HuH-7 (cell line): ENCODE data around the gene TBCCD1.

Experiments
- DNase-seq: peaks from one replicate; pipeline ENCODE4 v3.0.0; 2011; ENCODE audit warnings: low spot score

TBCCD1 gene

GRCh38 chr3:186567072-186567921 is at the start of gene TBCCD1:
TSS of gene TBCCD1 (minus strand) at chr3:186567339. CDS start at chr3:186564329, 3,010 bp downstream.
- peak; percentile 88 for DNase-seq

- DNase-seq, result no peak
Measured at GRCh38 chr3:186616299-186616617, 49.1 kb upstream of the TBCCD1 start.

GRCh38 chr3:186614597-186615483 is 47.7 kb upstream of the TBCCD1 start:
- DNase-seq, result peak; percentile 74

GRCh38 chr3:186614266-186614596 is 47.1 kb upstream of the TBCCD1 start:
- no peak for DNase-seq

- no peak for DNase-seq
Measured at GRCh38 chr3:186613637-186614265, 46.6 kb upstream of the TBCCD1 start.

- no peak for DNase-seq
Measured at GRCh38 chr3:186612721-186613636, 45.8 kb upstream of the TBCCD1 start, which contains the start of gene AHSG. TSS of gene AHSG (plus strand) at chr3:186613060. CDS start at chr3:186613142, 82 bp downstream.

- no peak for DNase-seq
Measured at GRCh38 chr3:186612065-186612464, 44.9 kb upstream of the TBCCD1 start.

- DNase-seq, result no peak
Measured at GRCh38 chr3:186609247-186609868, 42.2 kb upstream of the TBCCD1 start.

GRCh38 chr3:186608624-186609215 is 41.6 kb upstream of the TBCCD1 start:
- no peak for DNase-seq

GRCh38 chr3:186605561-186606545 is 38.7 kb upstream of the TBCCD1 start:
- no peak for DNase-seq

- no peak for DNase-seq
Measured at GRCh38 chr3:186605078-186605477, 37.9 kb upstream of the TBCCD1 start.

- DNase-seq, result no peak
Measured at GRCh38 chr3:186603159-186603558, 36.0 kb upstream of the TBCCD1 start.

- DNase-seq, result no peak
Measured at GRCh38 chr3:186600896-186601295, 33.8 kb upstream of the TBCCD1 start.

- DNase-seq, result no peak
Measured at GRCh38 chr3:186599785-186600166, 32.6 kb upstream of the TBCCD1 start.

GRCh38 chr3:186599142-186599784 is 32.1 kb upstream of the TBCCD1 start:
- no peak for DNase-seq

GRCh38 chr3:186598794-186599141 is 31.6 kb upstream of the TBCCD1 start:
- no peak for DNase-seq

- no peak for DNase-seq
Measured at GRCh38 chr3:186598108-186598784, 31.1 kb upstream of the TBCCD1 start.

- no peak for DNase-seq
Measured at GRCh38 chr3:186596568-186597287, 29.6 kb upstream of the TBCCD1 start.
